Measurements from ENCODE around the gene RSF1.

DNA sequence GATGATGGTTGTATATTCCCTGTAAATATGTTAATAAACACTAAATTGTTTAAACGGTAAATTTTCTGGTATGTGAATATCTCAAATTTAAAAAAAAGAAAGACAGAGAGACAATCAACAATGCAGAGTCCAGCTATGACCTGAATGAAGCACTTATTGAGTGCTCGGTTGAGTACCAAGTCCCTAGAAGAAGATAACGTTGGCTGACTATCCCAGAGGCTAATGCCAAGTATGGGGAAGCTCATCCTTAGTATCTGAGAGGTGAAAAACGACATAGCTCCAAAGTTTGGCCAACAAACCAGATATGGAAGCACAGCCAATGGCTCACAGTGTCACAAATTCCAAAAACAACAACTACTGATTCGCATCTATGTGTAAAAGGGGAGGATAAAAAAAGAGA lies 71.3 kb downstream of the RSF1 start:
- TF ChIP-seq, protein P1, sequence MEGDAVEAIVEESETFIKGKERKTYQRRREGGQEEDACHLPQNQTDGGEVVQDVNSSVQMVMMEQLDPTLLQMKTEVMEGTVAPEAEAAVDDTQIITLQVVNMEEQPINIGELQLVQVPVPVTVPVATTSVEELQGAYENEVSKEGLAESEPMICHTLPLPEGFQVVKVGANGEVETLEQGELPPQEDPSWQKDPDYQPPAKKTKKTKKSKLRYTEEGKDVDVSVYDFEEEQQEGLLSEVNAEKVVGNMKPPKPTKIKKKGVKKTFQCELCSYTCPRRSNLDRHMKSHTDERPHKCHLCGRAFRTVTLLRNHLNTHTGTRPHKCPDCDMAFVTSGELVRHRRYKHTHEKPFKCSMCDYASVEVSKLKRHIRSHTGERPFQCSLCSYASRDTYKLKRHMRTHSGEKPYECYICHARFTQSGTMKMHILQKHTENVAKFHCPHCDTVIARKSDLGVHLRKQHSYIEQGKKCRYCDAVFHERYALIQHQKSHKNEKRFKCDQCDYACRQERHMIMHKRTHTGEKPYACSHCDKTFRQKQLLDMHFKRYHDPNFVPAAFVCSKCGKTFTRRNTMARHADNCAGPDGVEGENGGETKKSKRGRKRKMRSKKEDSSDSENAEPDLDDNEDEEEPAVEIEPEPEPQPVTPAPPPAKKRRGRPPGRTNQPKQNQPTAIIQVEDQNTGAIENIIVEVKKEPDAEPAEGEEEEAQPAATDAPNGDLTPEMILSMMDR (IDR thresholded peaks at IDR 0.05) = no peak
- TF ChIP-seq POLR2A (IDR thresholded peaks at IDR 0.05) = no peak

Measured in Peyer's patch (tissue), 4 donors.